Panc1 (cell line): ENCODE results near the gene CALCOCO2.

Experiments used
- CTCF ChIP-seq: fragments of 450-650 bp; IDR thresholded peaks from 2 replicates; pipeline ENCODE4 v1.5.1; 2017; ENCODE audit warnings: mild to moderate bottlenecking
- TCF7L2 ChIP-seq: IDR thresholded peaks from 2 replicates; pipeline ENCODE4 v1.6.1; 2011; ENCODE audit warnings: mild to moderate bottlenecking, low read depth, low read length, inconsistent platforms

GRCh38 chr17:48909783-48910182 is 78.9 kb downstream of the CALCOCO2 start:
- TF ChIP-seq CTCF (no peak), TCF7L2 (no peak)
